Endothelial cell of umbilical vein (primary cell): Measurements from ENCODE around the gene RCAN3. TPM values are rescaled to one million over a fixed set of nuclear protein-coding genes. Genes with fewer than 3 reads are reported as not detected.
"Not testable (repeated sequence)": the region's sequence is repeated elsewhere in the genome, so short reads cannot be mapped to it uniquely, and the experiment has no call there.

Experiments
- BruUV-seq: library from RNA; stranded (reverse); fragments of 400-500 nt; replicated peaks from 2 replicates; lab custom pipeline; 2021; lab: Mats Ljungman, UMichigan
- CTCF ChIA-PET: fragments of 300-600, 350-600 bp; sonication (Branson Sonifier 250); formaldehyde crosslinking; loops from one replicate; lab custom pipeline; 2021; ENCODE audit warnings: antibody characterized with exemption, inconsistent platforms; lab: Charles Lee
- POLR2A ChIA-PET: fragments of 300-600, 350-600 bp; sonication (Branson Sonifier 250); formaldehyde crosslinking; loops from one replicate; lab custom pipeline; 2021; ENCODE audit warnings: antibody characterized with exemption, inconsistent platforms; lab: Charles Lee
- DNase-seq: peaks from one replicate; pipeline ENCODE4 v3.0.0-alpha.2; 2011; ENCODE audit warnings: low read depth, low spot score
- FAIRE-seq: peaks from 2 replicates; lab custom pipeline; 2011; peaks lifted over from hg19 to GRCh38; lab: Jason Lieb, UNC
- H2AFZ ChIP-seq: 2 replicates; pipeline ENCODE4 v1.6.0; 2012; ENCODE audit warnings: low read depth, low read length, control low read depth, inconsistent platforms
- H3K27ac ChIP-seq: 2 replicates; pipeline ENCODE4 v1.5.1; 2011; ENCODE audit warnings: low read depth, mild to moderate bottlenecking, control low read depth, low read length, moderate library complexity; ENCODE audit not compliant: insufficient read depth
- H3K27me3 ChIP-seq, 2 experiments: 2 replicates each; pipeline versions ENCODE4 v1.6.0 to v1.6.1; 2011; ENCODE audit warnings: low read length in 2 of 2, mixed read lengths in 1 of 2; ENCODE audit not compliant: control insufficient read depth in 2 of 2, insufficient read depth in 2 of 2
- H3K36me3 ChIP-seq, 2 experiments: 2 replicates in 1 of 2; 3 replicates in 1 of 2; pipeline ENCODE4 v1.5.1; 2011; ENCODE audit warnings: low read length in 2 of 2, mild to moderate bottlenecking in 1 of 2, moderate library complexity in 1 of 2; ENCODE audit not compliant: control insufficient read depth in 2 of 2, insufficient read depth in 2 of 2; ENCODE audit errors: extremely low read depth in 1 of 2
- H3K4me1 ChIP-seq: 3 replicates; pipeline ENCODE4 v1.5.1; 2011; ENCODE audit warnings: mild to moderate bottlenecking, low read length; ENCODE audit not compliant: control insufficient read depth, insufficient read depth; ENCODE audit errors: extremely low read depth
- H3K4me2 ChIP-seq: 2 replicates; pipeline ENCODE4 v1.6.1; 2011; ENCODE audit warnings: low read length, control low read depth, mixed read lengths; ENCODE audit not compliant: insufficient read depth
- H3K4me3 ChIP-seq, 3 experiments: fragments of 200-600 bp in 1 of 3; sonication (generic), shearing (Covaris generic) in 1 of 3; replicated peaks in 1 of 3; 2 replicates each; pipeline ENCODE4 v1.5.1; 2011 to 2016; ENCODE audit warnings: control low read depth in 3 of 3, low read length in 3 of 3, mild to moderate bottlenecking in 2 of 3, inconsistent platforms in 1 of 3, low read depth in 1 of 3, moderate library complexity in 1 of 3; ENCODE audit not compliant: insufficient read depth in 1 of 3
- H3K79me2 ChIP-seq: 2 replicates; pipeline ENCODE4 v1.6.0; 2012; ENCODE audit warnings: low read length, inconsistent platforms; ENCODE audit not compliant: control insufficient read depth, insufficient read depth
- H3K9ac ChIP-seq: replicated peaks from 2 replicates; pipeline ENCODE3; 2011; ENCODE audit warnings: low read length, control low read depth; ENCODE audit not compliant: insufficient read depth; ENCODE audit errors: extremely low read depth
- H3K9me1 ChIP-seq: replicated peaks from 3 replicates; pipeline ENCODE4 v1.6.0; 2011; ENCODE audit warnings: mild to moderate bottlenecking, low read length; ENCODE audit not compliant: control insufficient read depth, insufficient read depth; ENCODE audit errors: extremely low read depth
- H3K9me3 ChIP-seq: replicated peaks from 2 replicates; pipeline ENCODE4 v1.5.1; 2012; ENCODE audit warnings: low read length, inconsistent platforms; ENCODE audit not compliant: control insufficient read depth, insufficient read depth
- H4K20me1 ChIP-seq: replicated peaks from 2 replicates; pipeline ENCODE3; 2011; ENCODE audit warnings: mild to moderate bottlenecking, low read length; ENCODE audit not compliant: control insufficient read depth, insufficient read depth; ENCODE audit errors: extremely low read depth
- CTCF ChIP-seq, 2 donors: IDR thresholded peaks; 1 replicate in 1 of 2; 2 replicates in 1 of 2; pipeline ENCODE4 v1.5.1; 2011; ENCODE audit warnings: low read length in 2 of 2, mild to moderate bottlenecking in 2 of 2, moderate library complexity in 2 of 2, control low read depth in 1 of 2, inconsistent platforms in 1 of 2, low read depth in 1 of 2; ENCODE audit not compliant: insufficient read depth in 1 of 2; ENCODE audit errors: extremely low read depth in 1 of 2
- EZH2 ChIP-seq: IDR thresholded peaks from 2 replicates; pipeline ENCODE4 v1.6.1; 2012; ENCODE audit warnings: borderline replicate concordance, low read depth, mild to moderate bottlenecking, moderate library complexity, low read length, inconsistent platforms; ENCODE audit not compliant: severe bottlenecking
- FOS ChIP-seq: IDR thresholded peaks from 2 replicates; pipeline ENCODE4 v1.6.1; 2011; ENCODE audit warnings: mild to moderate bottlenecking, low read length, moderate library complexity, borderline replicate concordance; ENCODE audit not compliant: insufficient read depth
- GATA2 ChIP-seq: IDR thresholded peaks from 2 replicates; pipeline ENCODE4 v1.7.0; 2011; ENCODE audit warnings: low read depth, mild to moderate bottlenecking, moderate library complexity, mixed read lengths, low read length; ENCODE audit not compliant: insufficient read length, insufficient read depth
- JUN ChIP-seq: IDR thresholded peaks from 2 replicates; pipeline ENCODE4 v1.6.1; 2011; ENCODE audit warnings: borderline replicate concordance, low read depth; ENCODE audit not compliant: insufficient read length, insufficient read depth
- MAX ChIP-seq: IDR thresholded peaks from 2 replicates; pipeline ENCODE4 v1.6.1; 2011; ENCODE audit not compliant: insufficient read depth, insufficient read length
- MYC ChIP-seq: IDR thresholded peaks from one replicate; pipeline ENCODE4 v1.6.1; 2011; ENCODE audit warnings: mild to moderate bottlenecking, low read depth, low read length
- POLR2A ChIP-seq: IDR thresholded peaks from 2 replicates; pipeline ENCODE4 v1.6.1; 2012; ENCODE audit warnings: low read depth, mild to moderate bottlenecking, control low read depth, low read length
- POLR2AphosphoS5 ChIP-seq: IDR thresholded peaks from 2 replicates; pipeline ENCODE4 v1.6.1; 2012; ENCODE audit warnings: low read depth, mild to moderate bottlenecking, control low read depth, low read length, moderate library complexity; ENCODE audit not compliant: insufficient read depth
- dilution Hi-C: fragments of 300-500 bp; cut with MboI; formaldehyde crosslinking; loops from one replicate; pipeline ENCODE4 v1.15.0; 2019; ENCODE audit warnings: low sequenced_read_pairs; ENCODE audit not compliant: extremely low pct_ligation_motif_present
- intact Hi-C: fragments of 100-400 bp; cut with micrococcal nuclease; formaldehyde crosslinking; loops from one replicate; pipeline ENCODE4 v1.10.0; 2022
- polyA plus RNA-seq, 4 experiments: library from polyadenylated mRNA; depleted of rRNA in 3 of 4; stranded (reverse) in 3 of 4; unstranded in 1 of 4; fragments of >200 nt; gene quantifications; 2 replicates each; pipeline versions ENCODE4 v1.2.1 to v1.2.3, GENCODE V29; 2011 to 2012; ENCODE audit warnings: missing spikeins in 1 of 4
- total RNA-seq: library from RNA; stranded (reverse); gene quantifications from 2 replicates; pipeline ENCODE4 v1.2.3, GENCODE V29; 2021

Gene RCAN3
- total and polyA plus RNA-seq, 2 donors (not counting 3 experiments of a cell fraction or from before 2014, with no cell fraction given) = 0.99 to 5.1 TPM

GRCh38 chr1:24487455-24487854 lies 15.2 kb upstream of the RCAN3 start:
- Histone ChIP-seq H3K27me3 (no peaks in the 10 kb centered on the region), H3K9me3 (no peaks in the 10 kb centered on the region), H3K9ac (no peak overlapping the region), H3K4me2 (no peak overlapping the region), H3K36me3 (no peaks in the 10 kb centered on the region), H2AFZ (no peak overlapping the region), H3K27ac (no peak overlapping the region), H3K79me2 (no peaks in the 10 kb centered on the region), H3K4me1 (no peaks in the 10 kb centered on the region), H3K4me3 (no peak overlapping the region), H4K20me1 (no peaks in the 10 kb centered on the region), H3K9me1 (no peaks in the 10 kb centered on the region)
- ChIA-PET CTCF (no interaction called here), POLR2A (interaction anchor here (0.6 kb wide), 1 partner anchor 11 kb away, joined by 6 read pairs; no protein-coding TSS in a partner anchor)
- DNase-seq = no peak
- intact Hi-C loops (no loop called here), dilution Hi-C loops (no loop called here)
- no TSS peak for BruUV-seq
- no peak for TF ChIP-seq JUN
- TF ChIP-seq MYC = no peak
- no peak for TF ChIP-seq GATA2
- no peak for TF ChIP-seq CTCF (IDR thresholded peaks at IDR 0.05; ENCODE audit: extremely low read depth in 1 of 2, insufficient read depth in 1 of 2, low read depth in 1 of 2, low read length in 2 of 2)
- TF ChIP-seq POLR2AphosphoS5 = no peak
- no peak for TF ChIP-seq MAX
- no peak for TF ChIP-seq FOS
- TF ChIP-seq POLR2A = no peak
- no peak for TF ChIP-seq EZH2
- FAIRE-seq = no peak

GRCh38 chr1:24488159-24488558 lies 14.5 kb upstream of the RCAN3 start:
- H2AFZ ChIP-seq, FAIRE-seq, H3K4me3 ChIP-seq: not testable (repeated sequence)

More at GRCh38 chr1:24488159-24488558, 14.5 kb upstream of the RCAN3 start:
- H3K27ac ChIP-seq, H3K36me3 ChIP-seq, H3K27me3 ChIP-seq, dilution Hi-C loops, BruUV-seq, H3K79me2 ChIP-seq, intact Hi-C loops, POLR2A ChIA-PET, H3K9me1 ChIP-seq, H3K9me3 ChIP-seq, H3K9ac ChIP-seq, CTCF ChIA-PET, H3K4me2 ChIP-seq, DNase-seq, H4K20me1 ChIP-seq, H3K4me1 ChIP-seq: not testable (repeated sequence)
